Dedifferentiated amniotic fluid mesenchymal stem cell (primary cell): ENCODE results near the gene FMN1.

Experiments
- DNase-seq: peaks from one replicate; pipeline ENCODE4 v3.0.0-alpha.2; 2016; ENCODE audit errors: extremely low spot score

FMN1 gene

DNA sequence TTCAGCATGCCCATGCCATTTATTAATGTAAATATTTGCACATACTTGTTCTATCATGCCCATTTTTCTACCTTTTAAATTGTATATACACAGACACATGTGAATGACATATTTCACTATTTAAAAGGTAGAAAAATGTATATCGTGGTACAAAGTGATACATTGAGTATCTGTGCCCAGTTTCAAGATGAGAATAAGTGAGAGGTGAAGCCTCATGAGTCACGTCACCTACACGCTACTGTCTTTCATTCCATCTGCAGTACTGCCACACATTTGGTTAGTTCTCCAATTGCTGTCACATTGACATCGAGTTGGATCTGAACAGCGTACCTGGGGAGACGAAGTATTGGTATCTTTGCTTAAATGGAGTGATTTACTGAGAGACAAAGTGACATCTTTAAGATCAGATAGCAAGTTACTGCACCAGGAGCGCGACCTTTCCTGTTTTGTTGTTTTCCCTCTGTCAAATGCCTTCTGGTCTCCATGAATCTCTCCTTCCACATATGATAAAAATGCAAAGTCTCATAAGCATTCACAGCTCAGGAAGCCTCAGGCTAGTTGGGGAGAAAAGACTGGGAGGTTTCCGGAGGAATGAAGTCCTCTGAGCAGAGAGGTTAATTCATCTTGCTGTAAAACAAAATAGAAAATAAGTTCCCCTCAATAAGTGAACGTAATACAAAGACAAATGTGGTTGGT is 464.7 kb downstream of the FMN1 start:
- DNase-seq, result no peak

DNA sequence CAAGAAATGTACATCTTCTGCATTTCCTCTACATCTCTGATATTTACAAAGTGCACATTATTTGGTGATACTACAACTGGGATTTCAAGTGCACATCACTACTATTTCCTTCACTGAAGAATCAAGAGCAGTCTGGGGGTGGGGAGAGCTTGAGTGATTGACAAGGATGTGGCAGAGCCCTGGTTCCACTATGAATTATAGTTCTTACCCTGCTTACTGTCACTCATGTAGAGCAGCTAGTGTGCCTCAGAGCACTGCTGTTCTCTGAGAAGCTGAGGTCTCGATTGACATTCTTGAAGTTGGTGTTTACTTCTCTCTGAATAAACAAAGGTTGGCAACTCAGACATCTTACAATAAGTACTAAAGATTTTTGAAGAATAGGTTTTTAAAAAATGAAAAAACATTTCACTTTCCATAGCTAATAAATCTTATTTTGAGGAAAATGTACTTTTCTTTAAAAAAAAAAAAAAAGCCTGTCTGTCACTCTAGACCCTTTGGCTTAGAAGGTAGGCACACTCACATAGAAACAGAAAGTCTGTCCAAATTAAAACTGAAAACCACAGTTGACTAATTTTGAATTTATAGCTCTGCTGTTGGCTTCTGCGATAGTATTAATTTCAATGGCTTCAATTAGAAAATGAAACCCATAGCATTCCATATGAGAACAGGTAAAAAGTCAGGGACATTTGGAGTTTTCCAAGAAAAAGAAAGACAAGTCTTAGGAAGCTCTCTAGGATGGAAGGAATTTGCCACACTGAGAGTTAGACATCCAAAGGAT is 471.2 kb downstream of the FMN1 start:
- DNase-seq, result no peak

DNA sequence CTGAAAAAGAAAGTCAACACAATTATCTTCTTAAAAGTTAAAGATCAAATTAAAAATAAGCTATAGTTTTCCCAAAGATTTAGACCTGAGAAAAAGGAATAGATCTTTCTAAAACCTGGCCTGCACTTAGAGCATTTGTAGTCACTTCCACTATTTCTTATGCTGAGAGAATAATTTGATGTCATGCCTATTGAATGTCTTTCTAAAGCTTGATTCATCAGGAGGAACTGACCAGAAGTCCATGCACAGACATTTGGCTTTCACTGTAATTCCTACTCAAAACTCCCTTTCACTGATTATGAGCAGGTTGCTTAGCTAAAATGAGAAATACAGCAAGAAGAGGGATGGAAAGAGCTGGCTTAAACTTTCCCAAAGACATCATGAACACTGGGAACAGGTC is 472.4 kb downstream of the FMN1 start:
- DNase-seq, result no peak

- no peak for DNase-seq
Observed at GRCh38 chr15:32721596-32721995, 472.9 kb downstream of the FMN1 start.

DNA sequence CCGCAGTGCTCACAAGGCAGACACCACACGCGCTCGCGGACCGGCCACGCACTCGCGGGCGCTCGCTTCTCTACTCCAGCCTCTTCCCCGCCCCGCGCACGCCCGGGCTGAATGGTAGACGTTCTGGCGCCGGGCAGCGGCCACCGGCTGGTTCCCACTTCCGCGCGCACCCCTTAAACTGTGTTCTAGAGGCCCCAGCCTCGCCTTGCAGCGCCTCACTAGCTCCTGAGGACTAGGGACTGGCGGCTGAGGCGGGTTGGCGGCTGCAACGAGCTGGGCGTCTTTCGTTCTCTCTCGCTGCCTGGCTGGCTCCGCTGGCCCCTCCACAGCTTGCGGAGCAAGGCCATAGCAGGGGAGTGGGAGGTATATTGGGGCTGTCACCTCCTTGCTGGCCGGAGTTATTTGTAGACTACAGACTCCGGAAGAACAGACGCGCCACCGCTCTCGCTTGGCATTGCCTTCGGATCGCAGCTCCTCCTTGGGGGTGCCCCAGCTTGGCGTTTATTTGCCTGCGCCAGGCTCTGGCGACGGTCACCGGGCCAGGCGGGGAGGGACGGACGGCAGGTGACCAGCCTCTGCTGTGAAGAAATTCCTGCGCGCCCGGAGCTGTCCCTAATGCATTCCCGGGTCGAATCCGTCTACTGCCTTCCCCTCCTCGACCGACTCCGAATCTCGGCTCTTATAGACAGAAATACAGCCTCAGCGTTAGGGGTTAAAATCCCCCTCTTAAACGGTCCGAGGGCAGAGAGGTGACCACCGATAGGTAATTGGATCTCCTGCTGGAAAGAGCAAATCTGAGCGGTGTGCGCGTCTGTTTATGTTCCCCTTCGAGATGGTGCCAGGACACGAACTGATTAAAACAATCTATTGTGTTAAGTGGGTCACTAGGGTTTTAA is 475.4 kb downstream of the FMN1 start:
- no peak for DNase-seq

DNA sequence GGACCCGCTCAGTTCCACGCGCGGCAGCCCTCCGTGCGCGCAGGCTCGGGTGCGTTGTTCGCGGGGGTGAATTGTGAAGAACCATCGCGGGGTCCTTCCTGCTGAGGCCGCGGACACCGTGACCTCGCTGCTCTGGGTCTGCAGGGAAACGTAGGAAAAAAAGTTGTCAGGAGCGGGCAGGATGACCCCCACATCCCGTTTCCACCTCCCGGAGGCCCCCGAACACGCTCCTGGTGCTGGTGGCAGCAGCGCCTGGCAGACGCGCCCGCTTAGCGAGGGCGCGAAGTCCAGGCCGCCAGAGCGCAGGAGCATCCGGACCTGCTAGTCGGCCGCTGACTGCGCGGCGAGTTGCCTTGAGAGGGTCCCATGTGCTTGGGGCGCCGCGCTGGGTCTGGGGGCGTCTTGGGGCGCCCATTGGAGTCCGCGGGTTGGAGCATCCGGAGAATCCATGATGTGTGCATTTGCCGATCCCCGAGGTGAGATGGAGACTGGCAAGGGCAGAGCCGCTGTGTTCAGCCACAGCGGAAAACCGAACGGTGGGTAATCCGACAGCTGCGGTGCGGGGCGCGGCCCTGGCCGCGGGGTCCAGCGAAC is 476.2 kb downstream of the FMN1 start:
- no peak for DNase-seq

- DNase-seq, result peak; percentile 44
Observed at GRCh38 chr15:32717426-32718226, 476.9 kb downstream of the FMN1 start, which contains the start of gene GREM1. Gene GREM1, plus strand, starts transcription at chr15:32718004. Its CDS starts 12,687 bp downstream, at chr15:32730691.

DNA sequence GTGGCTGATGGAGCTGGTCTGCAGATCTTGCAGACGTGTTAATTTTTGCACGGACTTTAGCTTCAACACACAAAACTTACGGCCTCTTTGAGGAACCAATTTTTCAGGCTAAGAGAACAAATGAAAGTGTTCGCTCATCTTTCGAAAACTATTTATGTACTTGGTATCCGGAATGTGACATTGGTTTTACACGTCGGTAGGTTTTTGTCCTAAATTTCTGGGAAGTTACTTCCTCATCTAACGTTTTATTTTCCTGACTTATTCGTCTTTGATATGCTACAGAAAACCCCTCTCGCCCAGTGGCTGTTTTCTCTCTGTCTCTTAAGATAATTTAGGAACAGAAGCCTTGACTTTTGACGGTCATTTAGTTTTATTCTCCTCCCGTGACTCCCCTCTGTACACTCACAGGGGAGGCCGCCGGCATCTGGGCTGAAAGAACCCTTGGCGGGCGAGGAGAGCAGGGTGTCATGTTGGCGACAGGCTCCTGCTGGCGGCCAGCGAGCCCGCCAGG is 477.5 kb downstream of the FMN1 start:
- no peak for DNase-seq

GRCh38 chr15:32716216-32716914 is 478.1 kb downstream of the FMN1 start:
- no peak for DNase-seq
